H9 (cell line): ENCODE results near the gene TRIM44. TPM values are rescaled to one million over a fixed set of nuclear protein-coding genes. Genes with fewer than 3 reads are reported as not detected.

Experiments used
- DNase-seq: peaks from one replicate; pipeline ENCODE4 v3.0.0-alpha.2; 2017
- H2AFZ ChIP-seq: one replicate; pipeline ENCODE4 v1.6.1; 2013; ENCODE audit warnings: mild to moderate bottlenecking, low read length, control low read depth, moderate library complexity
- H2AK5ac ChIP-seq: 2 replicates; pipeline ENCODE4 v1.6.1; 2013; ENCODE audit warnings: low read length, control low read depth, mixed read lengths; ENCODE audit not compliant: insufficient read length
- H2BK120ac ChIP-seq: one replicate; pipeline ENCODE4 v1.6.1; 2013; ENCODE audit warnings: low read depth, mild to moderate bottlenecking, low read length, control low read depth, inconsistent platforms; ENCODE audit not compliant: poor library complexity, severe bottlenecking
- H2BK12ac ChIP-seq: 2 replicates; pipeline ENCODE4 v1.6.1; 2013; ENCODE audit warnings: low read length, control low read depth, mixed read lengths, low read depth; ENCODE audit not compliant: insufficient read length
- H2BK15ac ChIP-seq: 2 replicates; pipeline ENCODE4 v1.6.1; 2013; ENCODE audit warnings: low read depth, low read length, control low read depth
- H2BK20ac ChIP-seq: one replicate; pipeline ENCODE4 v1.6.1; 2013; ENCODE audit warnings: low read depth, mild to moderate bottlenecking, low read length, control low read depth, inconsistent platforms; ENCODE audit not compliant: poor library complexity, severe bottlenecking
- H2BK5ac ChIP-seq: 2 replicates; pipeline ENCODE4 v1.6.1; 2013; ENCODE audit warnings: low read length, control low read depth, mixed read lengths; ENCODE audit not compliant: insufficient read length
- H3K14ac ChIP-seq: 2 replicates; pipeline ENCODE4 v1.6.1; 2013; ENCODE audit warnings: low read length, control low read depth; ENCODE audit not compliant: insufficient read depth
- H3K18ac ChIP-seq: 2 replicates; pipeline ENCODE4 v1.6.1; 2013; ENCODE audit warnings: low read depth, mild to moderate bottlenecking, mixed read lengths, low read length, control low read depth; ENCODE audit not compliant: insufficient read length
- H3K23ac ChIP-seq: 2 replicates; pipeline ENCODE4 v1.6.1; 2013; ENCODE audit warnings: low read length, control low read depth, mixed read lengths, low read depth; ENCODE audit not compliant: insufficient read length
- H3K23me2 ChIP-seq: 2 replicates; pipeline ENCODE4 v1.6.1; 2013; ENCODE audit warnings: low read depth, mild to moderate bottlenecking, mixed read lengths, low read length, control low read depth; ENCODE audit not compliant: insufficient read length, poor library complexity, severe bottlenecking
- H3K27ac ChIP-seq: 2 replicates; pipeline ENCODE4 v1.5.1; 2013; ENCODE audit warnings: low read length, control low read depth, mixed read lengths, low read depth; ENCODE audit not compliant: insufficient read length
- H3K27me3 ChIP-seq: 2 replicates; pipeline ENCODE4 v1.6.1; 2013; ENCODE audit warnings: low read length, control low read depth, inconsistent platforms; ENCODE audit not compliant: insufficient read depth
- H3K4ac ChIP-seq: 2 replicates; pipeline ENCODE4 v1.6.1; 2013; ENCODE audit warnings: low read depth, mild to moderate bottlenecking, control low read depth, inconsistent platforms, low read length, moderate library complexity
- H3K4me1 ChIP-seq: 2 replicates; pipeline ENCODE4 v1.6.1; 2013; ENCODE audit warnings: low read length, control low read depth, inconsistent platforms; ENCODE audit not compliant: insufficient read depth
- H3K4me2 ChIP-seq: 2 replicates; pipeline ENCODE4 v1.6.1; 2013; ENCODE audit warnings: low read length, control low read depth, mixed read lengths; ENCODE audit not compliant: insufficient read length, insufficient read depth
- H3K56ac ChIP-seq: 2 replicates; pipeline ENCODE4 v1.6.1; 2013; ENCODE audit warnings: low read depth, mild to moderate bottlenecking, mixed read lengths, low read length, control low read depth; ENCODE audit not compliant: insufficient read length
- H3K79me1 ChIP-seq: 2 replicates; pipeline ENCODE4 v1.6.1; 2013; ENCODE audit warnings: low read depth, mild to moderate bottlenecking, moderate library complexity, low read length, control low read depth, inconsistent platforms; ENCODE audit not compliant: insufficient read depth, poor library complexity, severe bottlenecking
- H3K79me2 ChIP-seq: 2 replicates; pipeline ENCODE4 v1.6.1; 2013; ENCODE audit warnings: low read length, control low read depth, inconsistent platforms; ENCODE audit not compliant: insufficient read depth
- H3K9ac ChIP-seq: 2 replicates; pipeline ENCODE4 v1.6.1; 2013; ENCODE audit warnings: low read length, control low read depth, mixed read lengths; ENCODE audit not compliant: insufficient read length; ENCODE audit errors: extremely low read depth
- H3K9me3 ChIP-seq: one replicate; pipeline ENCODE4 v1.6.1; 2013; ENCODE audit warnings: low read depth, low read length, inconsistent platforms; ENCODE audit not compliant: control insufficient read depth
- H3T11ph ChIP-seq: one replicate; pipeline ENCODE4 v1.6.1; 2013; ENCODE audit warnings: mild to moderate bottlenecking, low read length, control low read depth, inconsistent platforms
- H4K20me1 ChIP-seq: one replicate; pipeline ENCODE4 v1.6.1; 2013; ENCODE audit not compliant: control insufficient read depth, insufficient read length, insufficient read depth
- H4K5ac ChIP-seq: 2 replicates; pipeline ENCODE4 v1.6.1; 2013; ENCODE audit warnings: low read depth, mild to moderate bottlenecking, mixed read lengths, low read length, control low read depth; ENCODE audit not compliant: insufficient read length
- H4K8ac ChIP-seq: replicated peaks from 2 replicates; pipeline ENCODE4 v1.6.1; 2013; ENCODE audit warnings: low read length, control low read depth, mixed read lengths, low read depth; ENCODE audit not compliant: insufficient read length
- H4K91ac ChIP-seq: 2 replicates; pipeline ENCODE4 v1.6.1; 2013; ENCODE audit warnings: low read depth, mild to moderate bottlenecking, moderate library complexity, mixed read lengths, low read length, control low read depth; ENCODE audit not compliant: insufficient read length
- H3K27ac Mint-ChIP-seq, 3 experiments: 2 replicates in 2 of 3; 3 replicates in 1 of 3; pipeline ENCODE4 v1.8.0; 2020 to 2021; ENCODE audit warnings: mixed read lengths in 3 of 3, mild to moderate bottlenecking in 1 of 3, moderate library complexity in 1 of 3
- H3K27me3 Mint-ChIP-seq: 2 replicates; pipeline ENCODE4 v1.8.0; 2021; ENCODE audit warnings: low read depth, mild to moderate bottlenecking, moderate library complexity, mixed read lengths
- H3K36me3 Mint-ChIP-seq, 3 experiments: 2 replicates in 2 of 3; 3 replicates in 1 of 3; pipeline ENCODE4 v1.8.0; 2020 to 2021; ENCODE audit warnings: low read depth in 3 of 3, mixed read lengths in 3 of 3; ENCODE audit not compliant: insufficient read depth in 1 of 3
- H3K4me1 Mint-ChIP-seq, 2 experiments: 2 replicates each; pipeline ENCODE4 v1.8.0; 2020; ENCODE audit warnings: mixed read lengths in 2 of 2
- H3K4me3 Mint-ChIP-seq, 2 experiments: 2 replicates in 1 of 2; 3 replicates in 1 of 2; pipeline ENCODE4 v1.8.0; 2020 to 2021; ENCODE audit warnings: mild to moderate bottlenecking in 2 of 2, mixed read lengths in 2 of 2, moderate library complexity in 1 of 2
- H3K9me3 Mint-ChIP-seq, 2 experiments: 2 replicates in 1 of 2; 3 replicates in 1 of 2; pipeline ENCODE4 v1.8.0; 2020; ENCODE audit warnings: mild to moderate bottlenecking in 2 of 2, mixed read lengths in 2 of 2, moderate library complexity in 1 of 2
- CTCF ChIP-seq: fragments of 200-600 bp; sonication (generic); conservative IDR thresholded peaks from 3 replicates; pipeline ENCODE4 v1.8.0; 2021; ENCODE audit warnings: antibody characterized with exemption, mild to moderate bottlenecking
- WGBS: extraction: QIAGEN DNeasy Blood & Tissue Kit; methylation state at CpG from one replicate; pipeline ENCODE4 v1.1.7; 2013; ENCODE audit warnings: missing lambda C conversion rate, low lambda C conversion rate, mixed read lengths; ENCODE audit not compliant: insufficient read length; ENCODE audit errors: extremely low coverage; 5-methylcytosine and 5-hydroxymethylcytosine counted together
- total RNA-seq: library from RNA; stranded (reverse); gene quantifications from 2 replicates; pipeline ENCODE4 v1.2.1, GENCODE V29; 2021

Gene TRIM44
- total RNA-seq, 1 experiment from 2014 or later, result 37.7 TPM

- no peak overlapping the region for H3K23ac ChIP-seq
- no peak overlapping the region for H3K14ac ChIP-seq
- no peaks in the 10 kb centered on the region for H3K9me3 ChIP-seq
- Mint-ChIP-seq H3K4me3 (no peak overlapping the region), H3K27ac (no peak overlapping the region), H3K4me1 (peaks cover 15% of the 10 kb centered on the region in 2 experiments), H3K9me3 (peaks cover 4 to 5% of the 10 kb centered on the region in 2 experiments; a peak in 4 of 5 replicates), H3K27me3 (no peaks in the 10 kb centered on the region), H3K36me3 (peaks cover 3 to 4% (median 3%) of the 10 kb centered on the region in 3 experiments; a peak in 3 of 7 replicates)
- H2BK5ac ChIP-seq, result no peak overlapping the region
- no peaks in the 10 kb centered on the region for H3K79me1 ChIP-seq
- H2AFZ ChIP-seq, result no peak overlapping the region
- no peak overlapping the region for H2BK12ac ChIP-seq
- H2AK5ac ChIP-seq, result no peak overlapping the region
- H3K4ac ChIP-seq, result no peak overlapping the region
- no peak overlapping the region for H3K56ac ChIP-seq
- no peak for TF ChIP-seq CTCF
- H3K23me2 ChIP-seq, result no peaks in the 10 kb centered on the region
- no peak overlapping the region for H4K5ac ChIP-seq
- H4K91ac ChIP-seq, result no peak overlapping the region
- H3T11ph ChIP-seq, result no peak overlapping the region
- H2BK120ac ChIP-seq, result no peak overlapping the region
- H3K9ac ChIP-seq, result no peak overlapping the region
- no CpG with 5 or more reads among the region's 4 CpGs for WGBS
- H3K4me1 ChIP-seq, result peaks cover 3% of the 10 kb centered on the region; the same call in 1 of the 2 replicates
- no peak overlapping the region for H3K4me2 ChIP-seq
- H2BK20ac ChIP-seq, result no peak overlapping the region
- no peaks in the 10 kb centered on the region for H3K79me2 ChIP-seq
- H4K8ac ChIP-seq, result no peak overlapping the region
- no peak overlapping the region for H3K18ac ChIP-seq
- no peaks in the 10 kb centered on the region for H3K27me3 ChIP-seq
- H4K20me1 ChIP-seq, result no peaks in the 10 kb centered on the region
- H3K27ac ChIP-seq, result no peak overlapping the region
- H2BK15ac ChIP-seq, result no peak overlapping the region
- no peak for DNase-seq
Observed at GRCh38 chr11:35750981-35751663, 88.5 kb downstream of the TRIM44 start.
